Lung (tissue), 12 donors: ENCODE results near the gene MTHFR. TPM values are rescaled to one million over a fixed set of nuclear protein-coding genes. Genes with fewer than 3 reads are reported as not detected.

ENCODE experiments used
- ATAC-seq: fragments of 200-7000 bp; cut with Tn5 transposase; one replicate; pipeline ENCODE4 v1.9.1; 2020; ENCODE audit warnings: moderate number of reproducible peaks; ENCODE audit not compliant: insufficient read depth, low FRiP score
- DNase-seq, 3 donors: peaks; one replicate each; pipeline ENCODE4 v3.0.0-alpha.2; 2013 to 2017
- H3K27ac ChIP-seq, 2 donors: one replicate each; pipeline ENCODE4 v1.5.1; 2013; ENCODE audit warnings: mild to moderate bottlenecking in 2 of 2, moderate library complexity in 2 of 2, control low read depth in 1 of 2, inconsistent platforms in 1 of 2, low read depth in 1 of 2, low read length in 1 of 2
- H3K27me3 ChIP-seq, 3 donors: one replicate each; pipeline ENCODE4 v1.5.1; 2013; ENCODE audit warnings: low read length in 2 of 3; ENCODE audit not compliant: control insufficient read depth in 3 of 3, insufficient read depth in 3 of 3
- H3K36me3 ChIP-seq, 4 donors: one replicate each; pipeline ENCODE4 v1.5.1; 2013; ENCODE audit warnings: low read length in 4 of 4, mild to moderate bottlenecking in 1 of 4, moderate library complexity in 1 of 4; ENCODE audit not compliant: control insufficient read depth in 4 of 4, insufficient read depth in 4 of 4
- H3K4me1 ChIP-seq, 5 donors: one replicate each; pipeline ENCODE4 v1.5.1; 2013; ENCODE audit warnings: low read length in 5 of 5, mild to moderate bottlenecking in 2 of 5, moderate library complexity in 1 of 5; ENCODE audit not compliant: control insufficient read depth in 5 of 5, insufficient read depth in 5 of 5
- H3K4me3 ChIP-seq: one replicate; pipeline ENCODE4 v1.5.1; 2013; ENCODE audit warnings: mild to moderate bottlenecking, control low read depth, moderate library complexity
- H3K9ac ChIP-seq, 2 donors: one replicate each; pipeline ENCODE4 v1.5.1; 2013; ENCODE audit warnings: low read length in 2 of 2, control low read depth in 1 of 2; ENCODE audit not compliant: insufficient read depth in 1 of 2
- H3K9me3 ChIP-seq, 4 donors: one replicate each; pipeline ENCODE4 v1.5.1; 2013; ENCODE audit warnings: low read length in 3 of 4, mild to moderate bottlenecking in 1 of 4, moderate library complexity in 1 of 4; ENCODE audit not compliant: control insufficient read depth in 4 of 4, insufficient read depth in 3 of 4
- CTCF ChIP-seq: IDR thresholded peaks from 2 replicates; pipeline ENCODE4 v1.5.1; 2012; ENCODE audit warnings: mild to moderate bottlenecking; ENCODE audit errors: control extremely low read depth, extremely low read depth
- WGBS, 2 donors: extraction: QIAGEN DNeasy Blood & Tissue Kit; methylation state at CpG; one replicate each; pipeline ENCODE4 v1.1.7; 2013; 5-methylcytosine and 5-hydroxymethylcytosine counted together
- polyA plus RNA-seq, 2 donors: library from polyadenylated mRNA; stranded (reverse); fragments of 200-250 nt; gene quantifications; one replicate each; pipeline ENCODE4 v1.2.1, GENCODE V29; 2013
- total RNA-seq, 2 donors: library from RNA; depleted of rRNA in 1 of 2; stranded (reverse); fragments of >200 nt in 1 of 2; gene quantifications; one replicate each; pipeline ENCODE4 v1.2.1, GENCODE V29; 2014 to 2021
- donor health status: control.
- donor health status: control.
- donor health status: Bipolar disorder and iron deficiency.
- donor health status: healthy.
- donor health status: DM: yes; HTN: yes; CAD: no.

The MTHFR gene
- total and polyA plus RNA-seq, 4 donors: 20.6 to 61.4 (median 30.0) TPM

DNA sequence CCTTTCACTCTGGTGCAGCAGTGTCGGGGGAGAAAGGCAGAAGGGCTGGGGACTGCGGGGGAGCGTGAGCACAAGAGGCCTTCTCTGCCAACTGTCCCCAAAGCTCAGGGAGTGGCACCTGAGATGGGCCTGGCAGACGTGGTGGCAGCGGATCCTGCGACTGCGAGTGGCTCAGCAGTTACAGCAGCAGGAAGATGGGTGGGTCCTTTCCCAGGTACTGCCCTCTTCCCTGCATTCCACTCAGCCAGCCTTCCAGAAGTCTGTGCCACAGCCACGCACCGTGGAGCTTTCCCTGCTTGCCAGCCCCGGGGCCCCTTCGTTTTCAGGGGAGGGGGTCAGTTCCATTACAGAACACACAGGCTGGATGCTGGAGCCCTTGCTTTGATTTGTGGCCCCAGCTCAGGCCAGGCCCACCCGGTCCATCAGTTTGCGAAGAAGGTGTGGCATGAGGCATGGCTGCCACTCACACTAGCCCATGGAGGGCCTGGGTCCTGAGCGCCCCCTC is 17.2 kb downstream of the MTHFR start:
- TF ChIP-seq CTCF: no peak
- Histone ChIP-seq H3K4me1 (peaks cover 3 to 63% (median 17%) of the 10 kb centered on the region in 5 donors), H3K9ac (no peak overlapping the region), H3K4me3 (no peak overlapping the region), H3K27me3 (no peaks in the 10 kb centered on the region), H3K27ac (peak overlapping the region; percentile 93 to 95), H3K9me3 (no peaks in the 10 kb centered on the region), H3K36me3 (peaks cover under 1 to 28% (median 17%) of the 10 kb centered on the region in 4 donors)
- no peak for ATAC-seq
- DNase-seq: no peak
- WGBS, 2 donors: 64 to 86% methylated on average over 14 of the region's 14 CpGs

DNA sequence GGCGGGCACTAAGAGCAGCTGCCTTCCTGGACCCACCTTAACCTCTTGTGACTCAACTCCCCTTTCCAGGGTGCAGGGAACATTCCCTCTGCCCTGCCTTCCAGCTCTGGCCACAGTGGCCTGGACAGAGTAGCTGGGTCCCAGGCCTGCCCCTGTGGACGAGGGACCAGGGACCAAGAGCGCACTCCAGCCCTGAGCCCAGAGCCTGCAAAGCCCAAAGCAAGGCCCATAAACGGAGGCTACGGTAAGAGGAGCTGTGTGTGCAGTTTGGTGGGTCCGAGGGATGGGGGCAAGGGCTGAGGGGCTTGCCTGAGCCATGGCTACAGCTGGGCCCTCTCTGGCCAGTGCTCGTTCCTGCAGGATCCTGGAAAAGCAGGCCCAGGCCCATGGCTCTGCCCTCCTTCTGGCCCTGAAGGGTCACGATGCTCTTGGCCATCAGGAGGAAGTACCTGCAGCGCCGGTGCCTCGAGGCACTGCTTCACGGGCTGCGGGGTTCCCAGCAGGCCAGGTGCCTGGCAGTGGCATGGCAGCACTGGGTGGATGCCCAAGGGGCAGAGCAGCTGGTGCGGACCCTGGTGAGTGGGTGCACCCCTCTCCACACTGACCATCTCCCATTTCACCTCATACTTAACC is 17.8 kb downstream of the MTHFR start:
- DNase-seq (no peak), ATAC-seq (no peak)
- H3K4me3 ChIP-seq: no peak overlapping the region
- H3K27me3 ChIP-seq: no peaks in the 10 kb centered on the region
- peaks cover 3 to 63% (median 17%) of the 10 kb centered on the region in 5 donors for H3K4me1 ChIP-seq
- WGBS, 2 donors: 76 to 82% methylated on average over 14 of the region's 14 CpGs
- H3K9ac ChIP-seq: no peak overlapping the region
- peak overlapping the region; percentile 93 to 95 for H3K27ac ChIP-seq
- TF ChIP-seq CTCF: no peak
- H3K9me3 ChIP-seq: no peaks in the 10 kb centered on the region
- peaks cover 0 to 27% (median 15%) of the 10 kb centered on the region in 4 donors for H3K36me3 ChIP-seq

- Histone ChIP-seq H3K27ac (peak overlapping the region; percentile 93 to 95), H3K36me3 (peaks cover 0 to 22% (median 10%) of the 10 kb centered on the region in 4 donors), H3K9me3 (no peaks in the 10 kb centered on the region), H3K27me3 (no peaks in the 10 kb centered on the region), H3K9ac (no peak overlapping the region), H3K4me1 (peaks cover 3 to 62% (median 17%) of the 10 kb centered on the region in 5 donors), H3K4me3 (no peak overlapping the region)
- 35 to 60% methylated on average over 16 of the region's 16 CpGs for WGBS, 2 donors
- ATAC-seq: peak; percentile 42
- no peak for TF ChIP-seq CTCF
- peak; percentile 48 to 61 (median 60) for DNase-seq
Observed at GRCh38 chr1:11787251-11787803, 18.4 kb downstream of the MTHFR start.
